ENCODE results near the gene TMEM217.

GRCh38 chr6:37171201-37171969 is 86.6 kb downstream of the TMEM217 start:
- no peak for TF ChIP-seq CTCF (conservative IDR thresholded peaks at IDR 0.05; ENCODE audit: low read depth, low read length)
- no peak for TF ChIP-seq BHLHE40 (IDR thresholded peaks at IDR 0.05; ENCODE audit: low read depth, low read length)
- no peak for TF ChIP-seq MAFK (IDR thresholded peaks at IDR 0.05; ENCODE audit: low read depth, low read length)
- TF ChIP-seq FOS (IDR thresholded peaks at IDR 0.05; ENCODE audit: low read depth, low read length), result no peak
- no peak for TF ChIP-seq POLR2A (IDR thresholded peaks at IDR 0.05; ENCODE audit: low read depth, low read length)
- TF ChIP-seq RCOR1 (IDR thresholded peaks at IDR 0.05; ENCODE audit: insufficient replicate concordance, low read length), result no peak
- no peak for TF ChIP-seq RAD21 (IDR thresholded peaks at IDR 0.05; ENCODE audit: low read length)
- no peak for TF ChIP-seq CEBPB (IDR thresholded peaks at IDR 0.05; ENCODE audit: low read depth, low read length)
- TF ChIP-seq MAZ (IDR thresholded peaks at IDR 0.05; ENCODE audit: borderline replicate concordance, low read depth, low read length), result no peak
- TF ChIP-seq MXI1 (IDR thresholded peaks at IDR 0.05; ENCODE audit: borderline replicate concordance, low read depth, low read length), result no peak
- no peak for TF ChIP-seq RFX5 (IDR thresholded peaks at IDR 0.05; ENCODE audit: low read depth, low read length)
- TF ChIP-seq, protein P1, sequence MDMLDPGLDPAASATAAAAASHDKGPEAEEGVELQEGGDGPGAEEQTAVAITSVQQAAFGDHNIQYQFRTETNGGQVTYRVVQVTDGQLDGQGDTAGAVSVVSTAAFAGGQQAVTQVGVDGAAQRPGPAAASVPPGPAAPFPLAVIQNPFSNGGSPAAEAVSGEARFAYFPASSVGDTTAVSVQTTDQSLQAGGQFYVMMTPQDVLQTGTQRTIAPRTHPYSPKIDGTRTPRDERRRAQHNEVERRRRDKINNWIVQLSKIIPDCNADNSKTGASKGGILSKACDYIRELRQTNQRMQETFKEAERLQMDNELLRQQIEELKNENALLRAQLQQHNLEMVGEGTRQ (IDR thresholded peaks at IDR 0.05; ENCODE audit: low read depth, low read length), result no peak
- TF ChIP-seq SMC3 (IDR thresholded peaks at IDR 0.05; ENCODE audit: low read depth, low read length), result no peak
- TF ChIP-seq ELK1 (IDR thresholded peaks at IDR 0.05; ENCODE audit: borderline replicate concordance, low read depth, low read length), result no peak

All from IMR-90 (cell line).